HPDE6-E6E7 (cell line): ENCODE measurements around the gene SULT6B1.

ENCODE experiments used
- DNase-seq: peaks from one replicate; pipeline ENCODE4 v3.0.0; 2011; ENCODE audit warnings: missing footprints; ENCODE audit errors: extremely low spot score

The SULT6B1 gene

DNA sequence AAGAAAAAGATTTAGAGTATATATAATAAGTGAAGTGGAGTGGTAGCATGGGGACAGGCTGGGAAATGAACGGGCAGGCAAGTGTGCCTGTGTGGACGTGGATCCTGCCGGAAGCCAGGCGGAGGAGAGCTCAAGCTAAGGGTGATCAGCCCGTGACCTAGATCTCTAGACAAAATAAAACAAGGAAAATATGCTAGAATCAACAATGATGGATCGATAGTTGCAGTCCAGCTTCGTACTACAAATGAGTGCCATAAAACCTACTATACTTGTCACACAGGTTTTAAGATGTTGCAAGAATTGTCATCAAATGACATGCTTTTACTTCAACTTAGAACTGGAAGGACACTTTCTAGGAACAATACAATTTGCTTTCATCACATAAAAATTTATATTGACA is 40.1 kb downstream of the SULT6B1 start:
- DNase-seq = no peak

DNA sequence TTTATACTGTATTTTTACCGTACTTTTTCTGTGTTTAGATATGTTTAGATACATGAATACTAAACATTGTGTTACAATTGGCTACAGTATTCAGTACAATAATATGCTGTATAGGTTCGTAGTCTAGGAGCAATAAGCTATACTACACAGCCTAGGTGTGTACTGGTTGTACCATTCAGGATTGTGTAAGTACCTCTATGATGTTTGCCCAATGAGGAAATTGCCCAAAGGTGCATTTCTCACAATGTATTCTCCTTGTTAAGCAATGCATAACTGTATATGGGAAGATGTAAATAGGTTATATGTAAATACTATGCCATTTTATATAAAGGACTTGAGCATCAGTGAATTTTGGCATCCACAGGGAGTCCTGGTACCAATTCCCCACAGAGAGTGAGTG is 42.4 kb downstream of the SULT6B1 start:
- no peak for DNase-seq

DNA sequence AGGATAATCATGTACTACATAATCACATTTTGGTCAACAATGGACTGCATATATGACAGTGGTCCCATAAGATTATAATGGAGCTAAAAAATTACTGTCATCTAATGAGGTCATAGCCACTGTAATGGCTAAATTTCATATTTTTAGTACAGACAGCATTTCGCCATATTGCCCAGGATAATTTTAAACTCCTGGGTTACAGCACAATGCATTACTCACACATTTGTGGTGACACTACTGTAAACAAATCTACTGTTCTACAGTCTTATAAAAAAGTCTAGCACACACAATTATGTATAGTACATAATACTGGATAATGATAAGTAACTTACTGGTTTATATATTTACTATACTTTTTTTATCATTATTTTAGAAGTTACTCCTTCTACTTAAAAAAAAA is 44.5 kb downstream of the SULT6B1 start:
- DNase-seq = no peak

DNA sequence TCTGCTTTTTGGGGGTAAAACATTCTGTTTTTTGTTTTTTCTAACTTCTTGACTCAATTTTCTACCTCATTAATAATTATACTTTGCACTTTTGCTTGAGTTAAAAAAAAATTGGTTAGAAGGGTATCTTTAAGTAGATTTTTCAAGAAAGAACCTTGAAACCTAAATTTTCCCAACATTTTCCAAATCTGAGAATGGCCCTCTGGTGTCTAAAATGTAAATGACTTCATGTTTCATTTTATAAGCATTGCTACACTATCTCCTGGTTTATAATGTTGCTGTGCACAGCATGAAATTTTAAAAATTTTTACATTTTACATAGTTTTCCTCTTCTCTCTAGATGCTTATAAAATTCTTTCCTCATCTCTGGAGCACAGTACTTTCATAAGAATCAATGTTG is 45.9 kb downstream of the SULT6B1 start:
- DNase-seq = no peak

DNA sequence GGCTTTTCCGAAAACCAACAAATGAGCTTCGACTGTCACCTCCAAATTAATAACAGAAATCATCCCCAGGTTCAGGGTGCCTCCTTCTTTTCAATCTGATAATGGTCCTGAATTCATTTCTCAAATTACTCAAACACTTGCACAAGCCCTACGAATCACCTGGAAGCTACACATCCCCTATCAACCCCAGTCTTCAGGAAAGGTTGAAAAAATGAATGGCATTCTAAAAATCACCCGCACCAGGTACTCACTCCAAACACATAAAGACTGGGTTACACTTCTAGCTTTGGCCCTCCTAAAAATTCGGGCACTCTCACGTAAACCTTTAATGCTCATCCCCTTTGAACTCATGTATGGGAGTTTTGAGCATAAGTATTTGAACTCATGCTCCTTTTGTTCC is 55.6 kb downstream of the SULT6B1 start:
- DNase-seq = no peak

DNA sequence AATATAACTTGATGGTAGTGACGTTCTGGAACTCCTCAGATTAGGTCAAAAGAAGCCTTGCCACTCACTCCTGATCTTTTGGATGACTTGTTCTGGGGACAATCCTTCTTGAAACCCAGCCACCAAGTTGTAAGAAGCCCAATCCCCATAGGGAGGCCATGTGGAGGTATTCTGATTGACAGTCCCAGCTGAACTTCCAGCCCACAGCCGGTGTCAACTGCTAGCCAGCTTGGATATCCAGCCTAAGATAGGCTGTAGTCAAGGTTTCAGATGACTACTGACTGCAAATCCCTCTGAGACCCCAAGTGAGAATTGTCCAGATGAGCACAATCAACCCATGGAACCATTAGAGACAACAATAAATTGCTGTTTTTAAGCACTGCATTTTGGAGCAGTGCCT is 63.1 kb downstream of the SULT6B1 start:
- DNase-seq = no peak

DNA sequence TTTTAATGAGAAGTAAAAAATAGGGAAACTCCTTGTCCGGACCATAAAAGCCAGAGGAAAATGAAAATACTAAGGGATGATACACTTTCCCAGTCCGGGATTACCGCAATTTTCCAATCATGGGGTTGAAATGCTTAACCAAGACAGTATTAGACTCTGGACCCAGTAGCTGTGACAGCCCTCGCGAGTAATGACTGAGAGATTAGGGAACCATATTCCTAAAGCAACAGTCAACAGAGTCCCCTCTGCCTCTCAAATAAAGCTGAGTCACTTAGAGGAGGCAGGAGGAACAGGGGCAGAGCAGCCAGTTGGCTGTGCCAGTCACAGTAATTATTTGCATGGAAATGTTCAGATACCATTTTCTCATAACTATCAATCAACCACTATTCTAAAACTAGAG is 69.3 kb downstream of the SULT6B1 start:
- no peak for DNase-seq
